Astrocyte (in vitro differentiated cells and primary cell): ENCODE results near the gene SARDH. TPM values are rescaled to one million over a fixed set of nuclear protein-coding genes. Genes with fewer than 3 reads are reported as not detected.

ENCODE experiments used
- DNase-seq: peaks from one replicate; pipeline ENCODE4 v3.0.0-alpha.2; 2010; ENCODE audit warnings: low read depth
- FAIRE-seq: peaks from 2 replicates; lab custom pipeline; 2011; peaks lifted over from hg19 to GRCh38; lab: Jason Lieb, UNC
- H2AFZ ChIP-seq: 2 replicates; pipeline ENCODE4 v1.6.0; 2012; ENCODE audit warnings: low read depth, low read length, inconsistent platforms
- H3K27ac ChIP-seq: 2 replicates; pipeline ENCODE4 v1.5.1; 2011; ENCODE audit warnings: low read depth, low read length, inconsistent platforms
- H3K27me3 ChIP-seq: 2 replicates; pipeline ENCODE4 v1.6.0; 2011; ENCODE audit warnings: low read length, inconsistent platforms; ENCODE audit not compliant: insufficient read depth
- H3K36me3 ChIP-seq: 2 replicates; pipeline ENCODE4 v1.5.1; 2011; ENCODE audit warnings: low read length, inconsistent platforms; ENCODE audit not compliant: insufficient read depth
- H3K4me1 ChIP-seq: 2 replicates; pipeline ENCODE4 v1.5.1; 2011; ENCODE audit warnings: low read length, inconsistent platforms; ENCODE audit not compliant: insufficient read depth
- H3K4me2 ChIP-seq: 2 replicates; pipeline ENCODE4 v1.6.0; 2012; ENCODE audit warnings: low read length, inconsistent platforms
- H3K4me3 ChIP-seq: 2 replicates; pipeline ENCODE4 v1.5.1; 2011; ENCODE audit warnings: low read depth, mild to moderate bottlenecking, low read length, inconsistent platforms; ENCODE audit not compliant: insufficient read depth
- H3K79me2 ChIP-seq: 2 replicates; pipeline ENCODE4 v1.6.0; 2012; ENCODE audit warnings: mild to moderate bottlenecking, low read length, inconsistent platforms; ENCODE audit not compliant: insufficient read depth
- H3K9ac ChIP-seq: 2 replicates; pipeline ENCODE4 v1.6.0; 2012; ENCODE audit warnings: mild to moderate bottlenecking, low read length, inconsistent platforms
- H3K9me3 ChIP-seq: 2 replicates; pipeline ENCODE4 v1.5.1; 2012; ENCODE audit warnings: low read depth, mild to moderate bottlenecking, low read length, inconsistent platforms; ENCODE audit not compliant: insufficient read depth
- H4K20me1 ChIP-seq: 2 replicates; pipeline ENCODE4 v1.6.0; 2012; ENCODE audit warnings: low read length, inconsistent platforms; ENCODE audit not compliant: insufficient read depth
- H3K27ac Mint-ChIP-seq: one replicate; pipeline ENCODE4 v1.8.0; 2021; ENCODE audit warnings: mild to moderate bottlenecking, mixed read lengths; ENCODE audit not compliant: unreplicated experiment
- H3K27me3 Mint-ChIP-seq: one replicate; pipeline ENCODE4 v1.8.0; 2021; ENCODE audit warnings: low read depth, mixed read lengths; ENCODE audit not compliant: unreplicated experiment
- H3K36me3 Mint-ChIP-seq: one replicate; pipeline ENCODE4 v1.8.0; 2021; ENCODE audit warnings: low read depth, mixed read lengths; ENCODE audit not compliant: unreplicated experiment
- H3K4me1 Mint-ChIP-seq: one replicate; pipeline ENCODE4 v1.8.0; 2021; ENCODE audit warnings: low read depth, mixed read lengths; ENCODE audit not compliant: unreplicated experiment
- H3K4me3 Mint-ChIP-seq: one replicate; pipeline ENCODE4 v1.8.0; 2021; ENCODE audit warnings: mild to moderate bottlenecking, moderate library complexity, mixed read lengths; ENCODE audit not compliant: unreplicated experiment
- H3K9me3 Mint-ChIP-seq: one replicate; pipeline ENCODE4 v1.8.0; 2021; ENCODE audit warnings: mild to moderate bottlenecking, mixed read lengths; ENCODE audit not compliant: unreplicated experiment
- EZH2 ChIP-seq: IDR thresholded peaks from 2 replicates; pipeline ENCODE4 v1.6.1; 2012; ENCODE audit warnings: mild to moderate bottlenecking, low read length, inconsistent platforms; ENCODE audit not compliant: insufficient read depth
- total RNA-seq: library from RNA; stranded (reverse); gene quantifications from 2 replicates; pipeline ENCODE4 v1.2.1, GENCODE V29; 2021
- TF ChIP-seq, protein P1 (sequence below): IDR thresholded peaks from 2 replicates; pipeline ENCODE4 v1.5.1; 2011; ENCODE audit warnings: low read depth, mild to moderate bottlenecking, inconsistent platforms, low read length, moderate library complexity; ENCODE audit not compliant: insufficient read depth

Gene SARDH
- total RNA-seq, 1 donor from 2014 or later, result 2.8 TPM

- DNase-seq (no peak), FAIRE-seq (no peak)
- Histone ChIP-seq H3K4me1 (no peaks in the 10 kb centered on the region), H4K20me1 (no peaks in the 10 kb centered on the region), H3K79me2 (no peaks in the 10 kb centered on the region), H3K36me3 (no peaks in the 10 kb centered on the region), H3K9me3 (no peaks in the 10 kb centered on the region), H3K27ac (no peak overlapping the region), H3K4me3 (no peak overlapping the region), H3K27me3 (peaks cover 23% of the 10 kb centered on the region), H3K9ac (no peak overlapping the region), H2AFZ (no peak overlapping the region), H3K4me2 (no peak overlapping the region)
- H3K36me3 Mint-ChIP-seq, result no peaks in the 10 kb centered on the region
- no peak overlapping the region for H3K27ac Mint-ChIP-seq
- TF ChIP-seq EZH2, result no peak
- TF ChIP-seq, protein P1, sequence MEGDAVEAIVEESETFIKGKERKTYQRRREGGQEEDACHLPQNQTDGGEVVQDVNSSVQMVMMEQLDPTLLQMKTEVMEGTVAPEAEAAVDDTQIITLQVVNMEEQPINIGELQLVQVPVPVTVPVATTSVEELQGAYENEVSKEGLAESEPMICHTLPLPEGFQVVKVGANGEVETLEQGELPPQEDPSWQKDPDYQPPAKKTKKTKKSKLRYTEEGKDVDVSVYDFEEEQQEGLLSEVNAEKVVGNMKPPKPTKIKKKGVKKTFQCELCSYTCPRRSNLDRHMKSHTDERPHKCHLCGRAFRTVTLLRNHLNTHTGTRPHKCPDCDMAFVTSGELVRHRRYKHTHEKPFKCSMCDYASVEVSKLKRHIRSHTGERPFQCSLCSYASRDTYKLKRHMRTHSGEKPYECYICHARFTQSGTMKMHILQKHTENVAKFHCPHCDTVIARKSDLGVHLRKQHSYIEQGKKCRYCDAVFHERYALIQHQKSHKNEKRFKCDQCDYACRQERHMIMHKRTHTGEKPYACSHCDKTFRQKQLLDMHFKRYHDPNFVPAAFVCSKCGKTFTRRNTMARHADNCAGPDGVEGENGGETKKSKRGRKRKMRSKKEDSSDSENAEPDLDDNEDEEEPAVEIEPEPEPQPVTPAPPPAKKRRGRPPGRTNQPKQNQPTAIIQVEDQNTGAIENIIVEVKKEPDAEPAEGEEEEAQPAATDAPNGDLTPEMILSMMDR, result no peak
- H3K9me3 Mint-ChIP-seq, result no peaks in the 10 kb centered on the region
- peaks cover 68% of the 10 kb centered on the region for H3K27me3 Mint-ChIP-seq
- peaks cover 4% of the 10 kb centered on the region for H3K4me1 Mint-ChIP-seq
- H3K4me3 Mint-ChIP-seq, result no peak overlapping the region
Measured at GRCh38 chr9:133649194-133649593, 89.0 kb downstream of the SARDH start.

DNA sequence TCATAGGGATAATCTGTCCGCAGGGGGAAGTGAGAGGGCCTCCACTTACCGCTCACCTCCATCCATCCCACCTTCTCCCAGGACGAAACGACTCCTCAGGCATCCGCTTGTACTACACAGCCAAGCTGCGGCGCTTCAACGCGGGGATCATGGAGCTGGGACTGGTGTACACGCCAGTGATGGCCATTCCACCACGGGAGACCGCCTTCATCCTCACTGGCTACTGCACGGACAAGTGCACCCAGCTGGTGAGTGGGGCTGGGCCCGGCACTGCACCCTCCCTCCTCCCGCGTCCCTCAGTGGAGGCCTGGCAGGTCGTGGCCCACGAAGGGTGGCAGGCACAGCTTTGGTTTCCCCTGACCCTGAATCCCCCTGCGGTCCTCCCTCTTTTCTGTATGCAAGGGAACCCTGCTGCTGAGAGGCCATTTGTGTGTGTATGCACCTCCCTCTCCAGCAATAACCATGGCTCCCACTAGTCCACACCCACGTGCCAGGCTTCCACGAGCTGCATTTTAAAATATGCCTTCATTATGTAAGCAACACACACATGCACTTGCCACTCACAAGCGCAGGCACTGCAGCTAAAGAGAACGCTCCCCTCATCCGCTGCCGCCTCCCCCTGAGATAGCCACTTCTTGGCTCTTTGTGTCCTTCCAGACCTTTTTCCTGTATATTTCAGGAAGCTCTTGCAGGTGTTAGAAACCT, 90.2 kb downstream of the SARDH start:
- H3K27me3 ChIP-seq, result peaks cover 23% of the 10 kb centered on the region
- Mint-ChIP-seq H3K4me3 (no peak overlapping the region), H3K36me3 (no peaks in the 10 kb centered on the region), H3K27me3 (peaks cover 65% of the 10 kb centered on the region), H3K27ac (no peak overlapping the region), H3K9me3 (no peaks in the 10 kb centered on the region), H3K4me1 (peaks cover 4% of the 10 kb centered on the region)
- H3K27ac ChIP-seq, result no peak overlapping the region
- FAIRE-seq, result no peak
- TF ChIP-seq, protein P1, result no peak
- TF ChIP-seq EZH2, result no peak
- H3K9ac ChIP-seq, result no peak overlapping the region
- no peaks in the 10 kb centered on the region for H3K79me2 ChIP-seq
- H3K9me3 ChIP-seq, result no peaks in the 10 kb centered on the region
- H3K4me1 ChIP-seq, result no peaks in the 10 kb centered on the region
- no peak overlapping the region for H2AFZ ChIP-seq
- no peaks in the 10 kb centered on the region for H4K20me1 ChIP-seq
- no peaks in the 10 kb centered on the region for H3K36me3 ChIP-seq
- H3K4me2 ChIP-seq, result no peak overlapping the region
- no peak for DNase-seq
- H3K4me3 ChIP-seq, result no peak overlapping the region

DNA sequence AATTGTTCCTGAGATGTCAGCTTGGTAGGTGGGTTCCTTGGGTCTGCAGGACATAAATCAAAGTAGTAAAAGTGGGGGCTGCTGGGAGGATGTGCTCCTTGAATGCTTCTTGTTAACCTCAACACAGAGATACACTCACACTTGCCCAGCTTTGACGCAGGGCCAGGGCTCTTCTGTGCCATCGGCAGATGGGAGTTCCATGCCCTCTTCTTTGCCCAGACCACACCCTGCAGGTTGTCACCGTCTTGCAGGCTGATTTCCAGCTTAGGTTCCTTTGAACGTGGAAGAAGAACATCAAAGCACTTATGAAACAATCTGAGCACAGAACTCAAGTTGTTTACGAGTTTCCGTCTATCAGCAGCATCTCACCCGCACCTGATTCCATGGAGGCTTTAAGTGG, 91.0 kb downstream of the SARDH start:
- FAIRE-seq (no peak), DNase-seq (no peak)
- Histone ChIP-seq H3K79me2 (no peaks in the 10 kb centered on the region), H3K27me3 (peaks cover 23% of the 10 kb centered on the region), H3K4me1 (no peaks in the 10 kb centered on the region), H3K4me2 (no peak overlapping the region), H4K20me1 (no peaks in the 10 kb centered on the region), H3K4me3 (no peak overlapping the region), H3K36me3 (no peaks in the 10 kb centered on the region), H3K27ac (no peak overlapping the region), H3K9me3 (no peaks in the 10 kb centered on the region), H2AFZ (no peak overlapping the region), H3K9ac (no peak overlapping the region)
- peaks cover 4% of the 10 kb centered on the region for H3K4me1 Mint-ChIP-seq
- no peak overlapping the region for H3K4me3 Mint-ChIP-seq
- TF ChIP-seq EZH2, result no peak
- TF ChIP-seq, protein P1, result no peak
- peaks cover 57% of the 10 kb centered on the region for H3K27me3 Mint-ChIP-seq
- no peaks in the 10 kb centered on the region for H3K9me3 Mint-ChIP-seq
- no peak overlapping the region for H3K27ac Mint-ChIP-seq
- H3K36me3 Mint-ChIP-seq, result no peaks in the 10 kb centered on the region
